ENCODE results near the gene CHCHD6.

- TF ChIP-seq CTCF (conservative IDR thresholded peaks at IDR 0.05; ENCODE audit: low read depth, low read length) (no peak), RCOR1 (IDR thresholded peaks at IDR 0.05; ENCODE audit: insufficient replicate concordance, low read length) (no peak), SMC3 (IDR thresholded peaks at IDR 0.05; ENCODE audit: low read depth, low read length) (no peak), RFX5 (IDR thresholded peaks at IDR 0.05; ENCODE audit: low read depth, low read length) (no peak), CHD1 (IDR thresholded peaks at IDR 0.05; ENCODE audit: low read depth, low read length) (no peak), POLR2A (IDR thresholded peaks at IDR 0.05; ENCODE audit: low read depth, low read length) (no peak), MXI1 (IDR thresholded peaks at IDR 0.05; ENCODE audit: borderline replicate concordance, low read depth, low read length) (no peak), BHLHE40 (IDR thresholded peaks at IDR 0.05; ENCODE audit: low read depth, low read length) (no peak), MAFK (IDR thresholded peaks at IDR 0.05; ENCODE audit: low read depth, low read length) (no peak), ELK1 (IDR thresholded peaks at IDR 0.05; ENCODE audit: borderline replicate concordance, low read depth, low read length) (no peak), MAZ (IDR thresholded peaks at IDR 0.05; ENCODE audit: borderline replicate concordance, low read depth, low read length) (no peak), NFE2L2 (IDR thresholded peaks at IDR 0.05; ENCODE audit: low read depth, low read length) (no peak), RAD21 (IDR thresholded peaks at IDR 0.05; ENCODE audit: low read length) (no peak), USF2 (IDR thresholded peaks at IDR 0.05; ENCODE audit: low read depth, low read length) (no peak)
These were observed 132.3 kb downstream of the CHCHD6 start for GRCh38 chr3:126836220-126836860.

Measured in IMR-90 (cell line).